ENCODE data around the gene GGTLC1. TPM values are rescaled to one million over a fixed set of nuclear protein-coding genes. Genes with fewer than 3 reads are reported as not detected.

Gene GGTLC1
- total and polyA plus RNA-seq, 2 of the 8 experiments (the other 6 are each of a cell fraction or from before 2014, with no cell fraction given) = not detected

DNA sequence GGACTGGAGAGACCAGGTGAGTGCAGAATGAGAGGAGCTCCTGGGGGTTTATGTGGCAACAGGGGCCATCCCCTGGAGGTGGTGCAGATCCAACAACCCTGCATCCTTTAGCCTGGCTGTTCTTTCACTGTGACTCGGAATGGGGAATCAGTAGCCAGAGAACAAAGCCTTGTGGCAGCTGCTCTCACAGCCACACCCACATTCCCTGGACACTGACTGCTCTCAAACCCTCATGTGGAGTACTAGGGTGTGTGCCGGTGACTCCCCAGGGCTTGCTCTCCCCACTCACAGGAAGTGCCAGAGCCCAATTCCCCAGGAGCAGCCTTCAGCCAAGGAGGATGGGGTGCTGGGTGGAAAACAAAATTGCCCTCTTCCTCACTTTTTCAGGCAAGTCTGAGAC, 30.2 kb upstream of the GGTLC1 start:
- H3K23ac ChIP-seq (ENCODE audit: insufficient read length) = no peak overlapping the region
- no peak overlapping the region for H3K18ac ChIP-seq (ENCODE audit: extremely low read depth, low read length)
- H4K8ac ChIP-seq (ENCODE audit: extremely low read depth, insufficient read depth, low read length) = no peak overlapping the region
- H3K23me2 ChIP-seq (ENCODE audit: low read depth, low read length) = no peaks in the 10 kb centered on the region; the same call in 1 of the 2 replicates
- WGBS, 2 experiments (ENCODE audit: extremely low coverage in 1 of 2, insufficient coverage in 1 of 2, insufficient read length in 1 of 2, insufficient replicate concordance in 2 of 2, low coverage in 1 of 2, low lambda C conversion rate in 2 of 2, missing lambda C conversion rate in 1 of 2) = 84% methylated on average over 2 of the region's 2 CpGs; no CpG with 5 or more reads in 1 of the 2 experiments
- FAIRE-seq = no peak
- DNase-seq (ENCODE audit: low read depth in 1 of 2, low spot score in 2 of 2) = no peak
- TF ChIP-seq SP4 (IDR thresholded peaks at IDR 0.05; ENCODE audit: low read length) (no peak), RFX5 (IDR thresholded peaks at IDR 0.05; ENCODE audit: borderline replicate concordance, low read depth, low read length) (no peak), MAX (IDR thresholded peaks at IDR 0.05) (no peak), CHD1 (IDR thresholded peaks at IDR 0.05; ENCODE audit: low read depth, low read length) (no peak)
- TF ChIP-seq, protein P1, sequence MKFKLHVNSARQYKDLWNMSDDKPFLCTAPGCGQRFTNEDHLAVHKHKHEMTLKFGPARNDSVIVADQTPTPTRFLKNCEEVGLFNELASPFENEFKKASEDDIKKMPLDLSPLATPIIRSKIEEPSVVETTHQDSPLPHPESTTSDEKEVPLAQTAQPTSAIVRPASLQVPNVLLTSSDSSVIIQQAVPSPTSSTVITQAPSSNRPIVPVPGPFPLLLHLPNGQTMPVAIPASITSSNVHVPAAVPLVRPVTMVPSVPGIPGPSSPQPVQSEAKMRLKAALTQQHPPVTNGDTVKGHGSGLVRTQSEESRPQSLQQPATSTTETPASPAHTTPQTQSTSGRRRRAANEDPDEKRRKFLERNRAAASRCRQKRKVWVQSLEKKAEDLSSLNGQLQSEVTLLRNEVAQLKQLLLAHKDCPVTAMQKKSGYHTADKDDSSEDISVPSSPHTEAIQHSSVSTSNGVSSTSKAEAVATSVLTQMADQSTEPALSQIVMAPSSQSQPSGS (IDR thresholded peaks at IDR 0.05; ENCODE audit: low read length) = no peak
- no peak overlapping the region for H3K27ac ChIP-seq (ENCODE audit: low read depth, low read length)
- H2AK5ac ChIP-seq (ENCODE audit: low read depth, low read length) = no peak overlapping the region
- H2BK120ac ChIP-seq (replicated peaks; ENCODE audit: low read depth, low read length) = no peak overlapping the region
- no peak overlapping the region for H3K56ac ChIP-seq (replicated peaks; ENCODE audit: insufficient read length, low read depth, low read length)
- no peak overlapping the region for H3K4ac ChIP-seq (replicated peaks; ENCODE audit: insufficient read length, low read depth, low read length)
- H2AFZ ChIP-seq (ENCODE audit: low read length) = no peak overlapping the region
- no peaks in the 10 kb centered on the region for H3K36me3 ChIP-seq (ENCODE audit: control insufficient read depth in 2 of 4, insufficient read depth in 4 of 4, low read length in 3 of 4)
- no peak overlapping the region for H3K4me3 ChIP-seq (ENCODE audit: extremely low read depth in 1 of 4, insufficient read depth in 2 of 4, low read depth in 3 of 4, low read length in 4 of 4)
- H2BK5ac ChIP-seq (ENCODE audit: low read depth, low read length) = no peak overlapping the region
- H2BK20ac ChIP-seq (ENCODE audit: low read length) = no peak overlapping the region
- H4K20me1 ChIP-seq (replicated peaks in 1 of 2; ENCODE audit: control insufficient read depth in 1 of 2, insufficient read depth in 2 of 2, low read length in 2 of 2) = peaks cover 0 to 2% of the 10 kb centered on the region in 2 experiments
- ChIA-PET CTCF (ENCODE audit: partially characterized antibody) (no interaction called here), POLR2A (ENCODE audit: partially characterized antibody) (no interaction called here)
- no peaks in the 10 kb centered on the region for H3K9me3 ChIP-seq (ENCODE audit: insufficient read depth in 2 of 2, low read depth in 1 of 2, low read length in 1 of 2)
- no peak overlapping the region for H3K9ac ChIP-seq (replicated peaks in 1 of 4; ENCODE audit: extremely low read depth in 1 of 4, low read depth in 3 of 4, low read length in 3 of 4)
- H3K79me1 ChIP-seq (ENCODE audit: low read depth, low read length) = no peaks in the 10 kb centered on the region
- no peaks in the 10 kb centered on the region; a peak in 1 of 7 replicates for H3K4me1 ChIP-seq (replicated peaks in 1 of 4; ENCODE audit: control insufficient read depth in 3 of 4, insufficient read depth in 4 of 4, low read length in 3 of 4)
- no peak overlapping the region for H2BK15ac ChIP-seq (ENCODE audit: low read length)
- no peaks in the 10 kb centered on the region; a peak in 1 of 7 replicates for H3K27me3 ChIP-seq (replicated peaks in 1 of 4; ENCODE audit: control insufficient read depth in 3 of 4, extremely low read depth in 1 of 4, insufficient read depth in 3 of 4, low read length in 3 of 4)
- no peak overlapping the region for H4K5ac ChIP-seq (ENCODE audit: insufficient read length, low read depth, low read length)
- no peak overlapping the region for H3K4me2 ChIP-seq (ENCODE audit: insufficient read depth in 1 of 2, low read depth in 2 of 2, low read length in 2 of 2)
- no peak overlapping the region for H4K91ac ChIP-seq (replicated peaks; ENCODE audit: insufficient read length, low read length)
- H2BK12ac ChIP-seq (ENCODE audit: low read depth, low read length) = no peak overlapping the region
- H3K14ac ChIP-seq (ENCODE audit: insufficient read length) = no peak overlapping the region
- H3K79me2 ChIP-seq (ENCODE audit: control insufficient read depth in 1 of 2, insufficient read depth in 2 of 2, low read length in 2 of 2) = no peaks in the 10 kb centered on the region

Measured in H1 (cell line).